ENCODE results near the gene ASXL1. TPM values are rescaled to one million over a fixed set of nuclear protein-coding genes. Genes with fewer than 3 reads are reported as not detected.
A peak's percentile ranks its signal among the peaks of the same experiment; 100 is the strongest.

ASXL1 gene
- total and polyA plus RNA-seq, 9 of the 15 experiments (the other 6 are each of a cell fraction or from before 2014, with no cell fraction given), result 6.5 to 65.3 (median 32.3) TPM

GRCh38 chr20:32397567-32398084, 39.5 kb downstream of the ASXL1 start (continued):
- TF ChIP-seq PKNOX1 (IDR thresholded peaks at IDR 0.05) (no peak; the same call in 1 of the 2 replicates), ZNF316 (IDR thresholded peaks at IDR 0.05) (no peak), NFIX (CRISPR knock-in tag; IDR thresholded peaks at IDR 0.05; ENCODE audit: low read depth) (0 out of 2 replicates have a peak, but pooled peaks have one; percentile 1), BCL6 (CRISPR knock-in tag; IDR thresholded peaks at IDR 0.05) (no peak), SUPT5H (IDR thresholded peaks at IDR 0.05) (no peak), CBFB (CRISPR knock-in tag; IDR thresholded peaks at IDR 0.05) (no peak), ZNF584 (CRISPR knock-in tag; IDR thresholded peaks at IDR 0.05; ENCODE audit: low read depth) (peak; percentile 83; the same call in 1 of the 2 replicates), RAD51 (IDR thresholded peaks at IDR 0.05; ENCODE audit: borderline replicate concordance, low read depth) (no peak), ZNF3 (CRISPR knock-in tag; IDR thresholded peaks at IDR 0.05) (no peak), SRSF1 (IDR thresholded peaks at IDR 0.05; ENCODE audit: low read depth, low read length) (no peak), GABPA (tag; conservative IDR thresholded peaks at IDR 0.05; ENCODE audit: low read depth) (no peak), PCBP2 (IDR thresholded peaks at IDR 0.05; ENCODE audit: low read depth, low read length, poor library complexity, severe bottlenecking) (no peak), PRPF4 (IDR thresholded peaks at IDR 0.05; ENCODE audit: insufficient read depth, low read depth, low read length, poor library complexity, severe bottlenecking) (no peak), WHSC1 (IDR thresholded peaks at IDR 0.05; ENCODE audit: low read length) (no peak), NELFE (IDR thresholded peaks at IDR 0.05; ENCODE audit: insufficient read depth, insufficient read length) (no peak), ZNF518B (CRISPR knock-in tag; IDR thresholded peaks at IDR 0.05) (no peak), RBBP5 (IDR thresholded peaks at IDR 0.05; ENCODE audit: borderline replicate concordance, insufficient read depth, low read length, poor library complexity, severe bottlenecking) (no peak), PPARD (CRISPR knock-in tag; IDR thresholded peaks at IDR 0.05) (no peak), SAP30 (IDR thresholded peaks at IDR 0.05; ENCODE audit: borderline replicate concordance, insufficient read depth, low read depth, low read length, poor library complexity, severe bottlenecking) (no peak), PHF21A (IDR thresholded peaks at IDR 0.05; ENCODE audit: borderline replicate concordance, low read depth) (no peak), E2F4 (CRISPR knock-in tag; IDR thresholded peaks at IDR 0.05; ENCODE audit: low read depth) (no peak), ZNF175 (CRISPR knock-in tag; IDR thresholded peaks at IDR 0.05; ENCODE audit: low read depth) (peak; percentile 90), ZKSCAN1 (IDR thresholded peaks at IDR 0.05; ENCODE audit: low read depth, low read length) (no peak), HLTF (IDR thresholded peaks at IDR 0.05) (no peak), ILK (tag; IDR thresholded peaks at IDR 0.05; ENCODE audit: borderline replicate concordance, low read depth) (no peak)
